ENCODE results near the gene KRT79. TPM values are rescaled to one million over a fixed set of nuclear protein-coding genes. Genes with fewer than 3 reads are reported as not detected.

Gene KRT79
- total and polyA plus RNA-seq, 7 donors: 0.03 to 0.05 TPM; not detected in 5

GRCh38 chr12:52784909-52785308 is 49.2 kb downstream of the KRT79 start:
- ATAC-seq (no peak), DNase-seq (no peak)
- TF ChIP-seq CTCF (IDR thresholded peaks at IDR 0.05): no peak
- Histone ChIP-seq H3K27me3 (ENCODE audit: insufficient read depth in 3 of 3, low read length in 2 of 3) (peaks cover 3 to 34% (median 10%) of the 10 kb centered on the region in 3 donors), H3K4me3 (no peak overlapping the region), H3K4me1 (no peaks in the 10 kb centered on the region), H3K36me3 (ENCODE audit: insufficient read depth in 1 of 2, low read depth in 1 of 2) (no peaks in the 10 kb centered on the region), H3K9me3 (no peaks in the 10 kb centered on the region), H3K27ac (no peak overlapping the region)
- 70 to 73% (median 73%) methylated on average over 3 of the region's 3 CpGs for WGBS, 3 donors
- intact Hi-C loops (cut with DNase I): no loop called here

GRCh38 chr12:52783563-52784316 is 50.4 kb downstream of the KRT79 start:
- H3K4me3 ChIP-seq: no peak overlapping the region
- peaks cover 1 to 22% (median 9%) of the 10 kb centered on the region in 3 donors for H3K27me3 ChIP-seq (ENCODE audit: insufficient read depth in 3 of 3, low read length in 2 of 3)
- intact Hi-C loops (cut with DNase I): no loop called here
- H3K36me3 ChIP-seq (ENCODE audit: insufficient read depth in 1 of 2, low read depth in 1 of 2): no peaks in the 10 kb centered on the region
- H3K9me3 ChIP-seq: no peaks in the 10 kb centered on the region
- ATAC-seq (no peak), DNase-seq (no peak)
- no peaks in the 10 kb centered on the region for H3K4me1 ChIP-seq
- H3K27ac ChIP-seq: no peak overlapping the region
- no peak for TF ChIP-seq CTCF (IDR thresholded peaks at IDR 0.05)
- 69 to 79% (median 76%) methylated on average over 7 of the region's 7 CpGs for WGBS, 3 donors

GRCh38 chr12:52782502-52782901 is 51.6 kb downstream of the KRT79 start:
- no peaks in the 10 kb centered on the region for H3K9me3 ChIP-seq
- H3K36me3 ChIP-seq (ENCODE audit: insufficient read depth in 1 of 2, low read depth in 1 of 2): no peaks in the 10 kb centered on the region
- 93 to 95% (median 93%) methylated on average over 4 of the region's 4 CpGs for whole genome bisulfite sequencing, 3 donors
- H3K4me1 ChIP-seq: no peaks in the 10 kb centered on the region
- ATAC-seq (no peak), DNase-seq (no peak)
- intact Hi-C loops (cut with DNase I): no loop called here
- no peak for TF ChIP-seq CTCF (IDR thresholded peaks at IDR 0.05)
- H3K27ac ChIP-seq: no peak overlapping the region
- peaks cover 0 to 20% (median 5%) of the 10 kb centered on the region in 3 donors for H3K27me3 ChIP-seq (ENCODE audit: insufficient read depth in 3 of 3, low read length in 2 of 3)
- no peak overlapping the region for H3K4me3 ChIP-seq

- ATAC-seq (no peak), DNase-seq (no peak)
- Histone ChIP-seq H3K27me3 (ENCODE audit: insufficient read depth in 3 of 3, low read length in 2 of 3) (peaks cover 0 to 20% (median 5%) of the 10 kb centered on the region in 3 donors), H3K36me3 (ENCODE audit: insufficient read depth in 1 of 2, low read depth in 1 of 2) (no peaks in the 10 kb centered on the region), H3K4me3 (no peak overlapping the region), H3K4me1 (no peaks in the 10 kb centered on the region), H3K9me3 (no peaks in the 10 kb centered on the region), H3K27ac (no peak overlapping the region)
- intact Hi-C loops (cut with DNase I): no loop called here
- WGBS, 3 donors: 58 to 72% (median 67%) methylated on average over 4 of the region's 4 CpGs
- no peak for TF ChIP-seq CTCF (IDR thresholded peaks at IDR 0.05)
Measured at GRCh38 chr12:52781399-52782082, 52.6 kb downstream of the KRT79 start.

Measured in psoas muscle (tissue), 8 donors.